NCI-H774 (cell line): ENCODE data around the gene TSPAN10.

Experiments
- DNase-seq: peaks from one replicate; lab custom pipeline; 2025; lab: John Stamatoyannopoulos, UW

The TSPAN10 gene

GRCh38 chr17:81687770-81688541 is 51.0 kb downstream of the TSPAN10 start:
- no peak for DNase-seq

GRCh38 chr17:81688616-81689015 is 51.6 kb downstream of the TSPAN10 start:
- DNase-seq, result no peak

GRCh38 chr17:81690066-81690465 is 53.1 kb downstream of the TSPAN10 start:
- no peak for DNase-seq

GRCh38 chr17:81690549-81690948 is 53.6 kb downstream of the TSPAN10 start:
- no peak for DNase-seq

GRCh38 chr17:81691196-81691595 is 54.2 kb downstream of the TSPAN10 start:
- DNase-seq, result no peak

- no peak for DNase-seq
Observed at GRCh38 chr17:81691608-81692007, 54.6 kb downstream of the TSPAN10 start.

- DNase-seq, result no peak
Observed at GRCh38 chr17:81693509-81694210, 56.7 kb downstream of the TSPAN10 start.

GRCh38 chr17:81694810-81695209 is 57.8 kb downstream of the TSPAN10 start:
- DNase-seq, result no peak

GRCh38 chr17:81695211-81695610 is 58.2 kb downstream of the TSPAN10 start:
- no peak for DNase-seq

GRCh38 chr17:81695801-81696200 is 58.8 kb downstream of the TSPAN10 start:
- no peak for DNase-seq

- no peak for DNase-seq
Observed at GRCh38 chr17:81696218-81696941, 59.4 kb downstream of the TSPAN10 start.

- no peak for DNase-seq
Observed at GRCh38 chr17:81697261-81698044, 60.5 kb downstream of the TSPAN10 start.
